ENCODE results near the gene MTRR.

Gene MTRR

DNA sequence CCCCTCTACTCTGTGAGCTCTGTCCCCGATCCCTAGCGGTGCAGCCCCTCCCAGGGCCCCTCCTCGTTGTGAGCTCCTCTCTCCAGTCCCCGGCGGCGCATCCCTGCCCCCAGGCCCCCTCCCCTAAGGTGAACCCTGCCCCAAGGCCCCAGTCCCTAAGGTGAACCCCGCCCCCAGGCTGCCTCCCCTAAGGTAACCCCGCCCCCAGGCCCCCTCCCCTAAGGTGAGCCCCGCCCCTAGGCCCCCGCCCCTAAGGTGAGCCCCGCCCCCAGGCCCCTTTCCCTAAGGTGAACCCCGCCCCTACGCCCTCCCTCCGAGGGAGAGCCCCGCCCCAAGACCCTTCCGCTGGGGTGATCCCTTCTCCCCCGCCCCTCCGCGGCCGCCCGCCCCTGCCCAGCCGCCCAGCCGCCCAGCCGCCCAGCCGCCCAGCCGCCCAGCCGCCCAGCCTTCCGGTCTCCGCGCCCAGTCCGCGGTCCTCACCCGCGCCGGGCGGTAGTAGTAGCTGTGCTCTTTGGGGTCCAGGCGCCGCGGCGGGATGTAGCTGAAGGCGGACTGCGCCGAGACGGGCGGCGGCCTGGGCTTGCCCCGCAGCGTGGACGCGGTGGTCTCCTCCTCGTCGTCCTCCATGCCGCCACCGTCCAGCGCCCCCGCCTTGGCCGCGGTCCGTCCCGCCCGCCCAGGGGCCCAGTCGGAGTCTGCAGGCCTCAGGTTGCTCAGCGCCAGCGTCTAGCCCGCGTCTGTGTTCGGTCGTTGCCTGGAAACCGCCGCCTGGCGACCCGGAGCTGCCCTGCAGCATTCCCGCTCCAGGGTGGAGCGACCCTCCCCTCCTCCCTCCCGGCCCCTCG, 18.3 kb upstream of the MTRR start, which contains the start of gene CFAP90:
CFAP90 (minus strand) TSS at position 739 of the 845 bp plus-strand sequence; CDS start at position 627, 112 bp downstream.
- H3K9me3 ChIP-seq (ENCODE audit: severe bottlenecking), result no peaks in the 10 kb centered on the region
- no peak within 1 kb of the TSS for H3K27ac ChIP-seq (ENCODE audit: poor library complexity, severe bottlenecking)
- peak within 1 kb of the TSS; percentile 41 for H3K4me3 ChIP-seq (ENCODE audit: severe bottlenecking)
- no peaks in the 10 kb centered on the region for H3K36me3 ChIP-seq (ENCODE audit: low read depth)
- no peaks in the 10 kb centered on the region for H3K4me1 ChIP-seq (ENCODE audit: insufficient read depth, poor library complexity, severe bottlenecking)
- TF ChIP-seq, protein P1, sequence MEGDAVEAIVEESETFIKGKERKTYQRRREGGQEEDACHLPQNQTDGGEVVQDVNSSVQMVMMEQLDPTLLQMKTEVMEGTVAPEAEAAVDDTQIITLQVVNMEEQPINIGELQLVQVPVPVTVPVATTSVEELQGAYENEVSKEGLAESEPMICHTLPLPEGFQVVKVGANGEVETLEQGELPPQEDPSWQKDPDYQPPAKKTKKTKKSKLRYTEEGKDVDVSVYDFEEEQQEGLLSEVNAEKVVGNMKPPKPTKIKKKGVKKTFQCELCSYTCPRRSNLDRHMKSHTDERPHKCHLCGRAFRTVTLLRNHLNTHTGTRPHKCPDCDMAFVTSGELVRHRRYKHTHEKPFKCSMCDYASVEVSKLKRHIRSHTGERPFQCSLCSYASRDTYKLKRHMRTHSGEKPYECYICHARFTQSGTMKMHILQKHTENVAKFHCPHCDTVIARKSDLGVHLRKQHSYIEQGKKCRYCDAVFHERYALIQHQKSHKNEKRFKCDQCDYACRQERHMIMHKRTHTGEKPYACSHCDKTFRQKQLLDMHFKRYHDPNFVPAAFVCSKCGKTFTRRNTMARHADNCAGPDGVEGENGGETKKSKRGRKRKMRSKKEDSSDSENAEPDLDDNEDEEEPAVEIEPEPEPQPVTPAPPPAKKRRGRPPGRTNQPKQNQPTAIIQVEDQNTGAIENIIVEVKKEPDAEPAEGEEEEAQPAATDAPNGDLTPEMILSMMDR (IDR thresholded peaks at IDR 0.05; ENCODE audit: poor library complexity, severe bottlenecking), result no peak
- DNase-seq (ENCODE audit: low spot score), result no peak
- H3K27me3 ChIP-seq (ENCODE audit: insufficient read depth, poor library complexity, severe bottlenecking), result peaks cover 20% of the 10 kb centered on the region
- ATAC-seq (ENCODE audit: low read depth), result peak; percentile 73

DNA sequence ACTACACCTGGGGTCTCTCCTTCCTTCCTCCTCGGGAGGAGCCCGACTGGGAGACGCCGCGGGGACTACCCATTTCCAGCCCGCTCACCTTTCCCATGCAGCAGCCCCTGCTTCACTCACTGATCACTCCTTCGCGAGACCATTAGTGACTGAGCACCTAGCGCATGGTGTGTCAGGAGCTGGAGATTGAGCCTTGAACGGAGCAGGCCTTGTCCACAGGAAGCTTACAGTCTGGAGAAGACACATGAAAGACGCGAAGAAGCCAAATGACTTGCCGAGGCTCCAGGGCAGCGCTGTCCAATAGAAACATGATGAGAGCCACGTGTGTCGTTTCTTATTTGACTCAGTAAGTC, 17.7 kb upstream of the MTRR start:
- ATAC-seq (ENCODE audit: low read depth) (no peak), DNase-seq (ENCODE audit: low spot score) (no peak)

DNA sequence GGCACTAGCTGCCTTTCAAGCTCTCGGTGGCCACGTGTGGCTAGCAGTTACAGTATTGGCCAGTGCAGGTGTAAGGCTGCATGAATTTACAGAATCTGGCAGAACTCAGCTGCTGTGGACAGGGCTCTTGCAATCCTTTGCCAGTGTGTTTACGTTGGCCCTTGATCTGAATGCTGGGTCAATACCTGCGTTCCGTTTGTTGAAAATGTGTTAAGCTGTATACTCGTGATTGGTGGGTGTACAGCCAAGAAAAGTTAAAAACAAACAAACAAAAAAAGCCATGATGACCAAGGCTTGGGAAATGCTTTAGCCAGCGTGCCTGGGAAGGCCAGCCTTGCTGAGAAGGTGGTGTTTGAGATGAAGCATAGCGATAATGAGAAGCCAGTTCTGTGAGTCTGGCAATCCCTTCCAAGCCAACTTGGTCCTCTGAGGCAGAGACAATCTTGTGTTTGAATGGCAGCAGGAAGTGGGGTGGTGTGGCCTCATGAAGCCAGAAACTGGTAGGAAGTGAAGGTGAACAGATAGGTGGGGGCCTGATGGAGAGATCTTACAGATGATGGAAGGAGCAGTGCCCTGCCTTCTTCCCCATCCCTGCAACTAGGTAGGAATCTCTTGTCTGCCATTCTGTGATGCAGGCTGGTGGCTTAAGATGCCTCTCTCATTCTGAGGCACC, 17.2 kb upstream of the MTRR start:
- no peak overlapping the region for H3K27ac ChIP-seq (ENCODE audit: poor library complexity, severe bottlenecking)
- no peaks in the 10 kb centered on the region for H3K4me1 ChIP-seq (ENCODE audit: insufficient read depth, poor library complexity, severe bottlenecking)
- peaks cover 20% of the 10 kb centered on the region for H3K27me3 ChIP-seq (ENCODE audit: insufficient read depth, poor library complexity, severe bottlenecking)
- no peaks in the 10 kb centered on the region for H3K9me3 ChIP-seq (ENCODE audit: severe bottlenecking)
- TF ChIP-seq, protein P1 (IDR thresholded peaks at IDR 0.05; ENCODE audit: poor library complexity, severe bottlenecking), result no peak
- H3K36me3 ChIP-seq (ENCODE audit: low read depth), result no peaks in the 10 kb centered on the region
- DNase-seq (ENCODE audit: low spot score), result no peak
- H3K4me3 ChIP-seq (ENCODE audit: severe bottlenecking), result no peak overlapping the region
- no peak for ATAC-seq (ENCODE audit: low read depth)

More for the DNA sequence above, 17.7 kb upstream of the MTRR start:
- Histone ChIP-seq H3K27ac (ENCODE audit: poor library complexity, severe bottlenecking) (no peak overlapping the region), H3K36me3 (ENCODE audit: low read depth) (no peaks in the 10 kb centered on the region), H3K9me3 (ENCODE audit: severe bottlenecking) (no peaks in the 10 kb centered on the region), H3K4me1 (ENCODE audit: insufficient read depth, poor library complexity, severe bottlenecking) (no peaks in the 10 kb centered on the region), H3K27me3 (ENCODE audit: insufficient read depth, poor library complexity, severe bottlenecking) (peaks cover 20% of the 10 kb centered on the region), H3K4me3 (ENCODE audit: severe bottlenecking) (peak overlapping the region; percentile 41)
- TF ChIP-seq, protein P1 (IDR thresholded peaks at IDR 0.05; ENCODE audit: poor library complexity, severe bottlenecking), result no peak

DNA sequence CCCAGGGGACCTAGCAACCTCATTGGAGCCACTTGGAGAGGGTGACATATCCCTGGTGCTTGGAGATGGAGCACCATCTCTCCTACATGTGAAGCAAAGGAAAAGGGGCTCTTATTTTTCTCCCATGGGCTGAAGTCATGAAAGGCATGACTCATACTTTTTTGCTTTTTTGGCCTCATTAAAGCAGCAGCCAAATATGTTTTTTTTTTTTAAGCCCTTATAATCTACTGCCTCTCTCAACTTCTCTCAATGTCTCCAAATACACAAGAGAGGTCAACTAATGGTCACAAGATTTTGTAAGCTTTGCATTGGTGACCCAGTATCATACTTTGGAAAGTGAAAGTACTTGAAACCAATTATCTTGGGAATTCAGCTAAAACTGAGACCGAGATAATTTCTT, 16.4 kb upstream of the MTRR start:
- ATAC-seq (ENCODE audit: low read depth) (no peak), DNase-seq (ENCODE audit: low spot score) (no peak)
- Histone ChIP-seq H3K9me3 (ENCODE audit: severe bottlenecking) (no peaks in the 10 kb centered on the region), H3K27ac (ENCODE audit: poor library complexity, severe bottlenecking) (no peak overlapping the region), H3K4me1 (ENCODE audit: insufficient read depth, poor library complexity, severe bottlenecking) (no peaks in the 10 kb centered on the region), H3K27me3 (ENCODE audit: insufficient read depth, poor library complexity, severe bottlenecking) (peaks cover 20% of the 10 kb centered on the region), H3K4me3 (ENCODE audit: severe bottlenecking) (no peak overlapping the region), H3K36me3 (ENCODE audit: low read depth) (no peaks in the 10 kb centered on the region)
- TF ChIP-seq, protein P1 (IDR thresholded peaks at IDR 0.05; ENCODE audit: poor library complexity, severe bottlenecking), result no peak
